Measurements from ENCODE around the gene PLSCR5.
A peak's percentile ranks its signal among the peaks of the same experiment; 100 is the strongest.

PLSCR5 gene

GRCh38 chr3:146581951-146582467, 23.1 kb downstream of the PLSCR5 start:
- no peak for DNase-seq

DNA sequence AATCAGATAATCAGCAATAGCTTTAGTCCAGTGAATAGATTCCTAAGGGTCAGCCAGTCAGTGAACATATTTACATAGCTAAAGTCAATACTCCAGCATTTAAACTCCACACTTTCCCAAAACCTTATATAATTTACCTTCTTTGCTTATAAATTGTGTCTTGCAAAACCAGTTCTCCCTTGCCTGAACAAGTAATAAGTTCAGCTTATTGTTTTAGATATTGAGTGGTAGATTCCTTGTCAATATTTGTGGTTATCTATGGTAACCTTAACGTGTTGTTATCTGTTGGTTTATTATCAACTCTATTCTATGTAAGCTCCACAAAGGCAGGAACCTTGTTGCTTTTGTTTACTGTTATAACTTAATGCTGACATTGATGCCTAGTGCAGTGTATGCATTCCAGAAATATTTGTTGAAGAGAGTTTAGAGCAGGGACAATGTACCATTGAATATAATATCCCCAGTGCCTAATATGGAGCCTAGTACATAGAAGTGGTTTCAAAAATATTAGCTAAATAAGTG, 24.0 kb downstream of the PLSCR5 start:
- no peak for DNase-seq

DNA sequence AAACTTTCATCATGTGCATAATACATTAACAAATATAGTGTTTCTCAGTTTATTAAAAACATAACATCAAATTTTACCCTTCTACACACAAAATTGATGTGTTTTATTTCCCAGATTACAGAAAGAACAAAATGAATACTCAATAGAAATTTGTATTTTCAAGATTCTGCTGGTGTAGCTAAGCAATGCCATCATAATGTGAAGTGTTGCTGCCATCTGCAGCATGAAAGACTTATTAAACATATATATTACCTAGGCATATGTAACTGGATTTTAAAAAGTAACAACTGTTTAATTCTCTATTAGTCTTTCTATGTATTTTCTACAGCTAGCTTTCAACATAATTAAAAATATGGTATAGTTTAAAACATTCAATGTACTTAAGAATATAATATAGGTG, 27.5 kb downstream of the PLSCR5 start:
- DNase-seq = peak; percentile 39

DNA sequence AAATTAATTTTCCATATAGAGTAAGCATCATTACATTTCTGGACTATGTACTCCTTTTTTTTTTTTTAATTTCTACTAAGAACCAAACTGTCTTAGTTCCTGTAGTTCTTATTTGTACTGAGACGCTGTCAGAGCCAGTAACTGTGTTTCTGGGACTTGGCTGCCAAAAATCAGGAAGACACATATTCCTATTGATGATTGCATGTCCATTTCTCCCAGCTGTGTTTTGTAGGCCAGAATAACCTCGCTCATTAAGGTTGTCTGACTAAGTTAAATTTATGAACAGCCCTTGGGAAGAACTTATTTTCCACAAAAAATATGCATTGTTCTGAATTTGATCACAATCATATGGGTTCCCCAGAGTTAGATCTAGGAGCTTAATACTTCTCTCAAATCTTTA, 29.5 kb downstream of the PLSCR5 start:
- DNase-seq = no peak

DNA sequence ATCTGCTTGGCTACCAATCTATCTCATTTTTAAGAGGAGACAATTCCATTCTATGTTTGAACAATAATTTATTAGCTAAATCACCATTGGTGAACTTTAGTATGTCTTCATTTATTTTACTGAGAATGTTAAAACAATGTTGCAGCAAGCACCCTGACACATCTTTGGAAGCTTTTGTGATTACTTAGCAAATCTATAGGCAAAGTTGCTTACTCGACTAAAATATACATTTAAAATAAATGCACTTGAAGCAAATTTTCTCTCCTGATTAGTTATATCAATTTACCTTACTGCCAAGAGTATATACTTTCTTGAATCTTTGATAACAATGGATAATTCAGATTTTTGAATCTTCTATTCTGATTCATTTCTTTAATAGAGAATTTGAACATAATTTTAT, 31.0 kb downstream of the PLSCR5 start:
- no peak for DNase-seq

DNA sequence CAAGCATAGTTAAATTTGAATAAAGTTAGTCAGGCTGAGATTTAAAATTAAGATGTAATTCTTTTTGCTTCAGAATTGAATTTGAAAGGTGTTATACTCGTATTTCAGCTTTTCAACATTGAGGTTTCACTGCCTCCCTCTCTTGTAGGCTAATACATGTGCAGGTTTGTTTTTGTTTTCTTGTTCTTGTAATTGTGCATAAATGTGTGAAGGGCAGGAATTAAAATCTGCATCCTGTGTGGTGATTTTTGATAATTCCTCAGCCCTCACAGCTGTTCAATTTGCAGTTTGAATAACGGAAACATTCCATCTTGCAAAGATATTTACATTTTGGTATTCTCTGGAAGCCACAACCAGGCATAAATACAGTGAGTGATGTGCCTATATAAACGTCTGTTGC, 35.8 kb downstream of the PLSCR5 start:
- no peak for DNase-seq

DNA sequence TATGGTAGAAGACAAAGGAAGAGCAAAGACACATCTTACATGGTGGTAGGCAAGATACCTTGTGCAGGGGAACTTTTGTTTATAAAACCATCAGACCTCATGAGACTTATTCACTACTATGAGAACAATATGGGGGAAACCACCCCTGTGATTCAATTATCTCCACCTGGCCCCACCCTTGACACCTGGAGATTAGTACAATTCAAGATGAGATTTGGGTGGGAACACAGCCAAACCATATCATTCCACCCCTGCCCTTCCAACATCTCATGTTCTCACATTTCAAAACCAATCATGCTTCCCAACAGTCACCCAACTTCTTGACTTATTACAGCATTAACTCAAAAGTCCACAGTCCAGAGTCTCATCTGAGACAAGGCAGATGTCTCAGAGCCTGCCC, 39.0 kb downstream of the PLSCR5 start:
- DNase-seq = no peak

GRCh38 chr3:146561879-146562278, 43.3 kb downstream of the PLSCR5 start:
- DNase-seq = no peak

GRCh38 chr3:146561463-146561862, 43.7 kb downstream of the PLSCR5 start:
- no peak for DNase-seq

- no peak for DNase-seq
Observed at GRCh38 chr3:146560678-146561077, 44.5 kb downstream of the PLSCR5 start.

DNA sequence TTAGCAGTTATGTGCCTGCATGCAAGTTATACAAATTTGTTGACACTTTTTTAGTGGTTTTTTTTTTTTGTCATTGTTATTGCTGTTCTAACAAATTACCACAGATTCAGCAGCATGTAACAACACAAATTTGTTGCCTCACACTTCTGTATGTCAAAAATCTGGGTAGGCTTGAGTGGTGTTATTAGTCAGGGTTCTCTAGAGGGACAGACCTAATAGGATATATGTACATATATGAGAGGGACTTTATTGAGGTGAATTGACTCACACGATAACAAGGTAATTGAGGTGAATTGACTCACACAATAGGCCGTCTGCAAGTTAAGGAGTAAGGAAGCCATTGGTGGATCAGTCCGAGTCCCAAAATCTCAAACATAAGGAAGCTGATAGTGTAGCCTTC, 45.8 kb downstream of the PLSCR5 start:
- no peak for DNase-seq

DNA sequence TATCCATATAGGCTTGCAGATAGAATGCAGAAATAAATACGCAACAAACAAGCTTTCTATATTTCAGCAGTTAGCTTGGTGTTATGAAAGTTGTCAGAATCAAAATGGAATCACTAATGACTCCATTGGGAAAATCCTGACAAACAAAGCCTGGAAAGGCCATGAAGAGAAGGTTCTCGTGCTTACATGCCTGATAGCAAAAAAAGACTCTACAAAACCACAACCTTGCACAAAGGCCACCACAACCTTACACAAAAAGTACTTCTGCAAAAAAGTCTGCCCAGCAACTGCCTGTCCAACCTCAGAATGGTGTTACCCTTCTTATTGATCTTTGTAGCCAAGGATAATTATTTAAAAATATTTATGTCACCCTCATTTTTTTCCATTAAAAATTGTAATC, 46.4 kb downstream of the PLSCR5 start:
- no peak for DNase-seq

GRCh38 chr3:146557745-146558144, 47.4 kb downstream of the PLSCR5 start:
- no peak for DNase-seq

DNA sequence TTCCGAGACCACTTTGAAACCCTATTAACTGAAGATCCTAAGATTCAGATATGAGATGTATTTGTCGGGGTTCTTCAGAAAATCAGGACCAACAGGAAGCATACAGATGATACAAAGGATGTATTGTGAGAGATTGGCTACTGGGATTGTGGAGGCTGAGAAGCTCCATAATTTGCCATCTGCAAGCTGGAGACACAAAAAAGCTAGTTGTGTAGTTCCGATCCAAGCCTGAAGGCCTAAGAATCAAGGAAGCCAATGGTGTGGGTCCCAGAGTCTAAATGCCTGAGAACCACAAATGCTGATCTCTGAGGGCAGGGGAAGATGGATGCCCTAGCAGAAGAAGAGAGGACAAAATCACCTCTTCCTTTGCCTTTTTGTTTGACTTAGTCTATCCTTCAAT, 49.8 kb downstream of the PLSCR5 start:
- no peak for DNase-seq

DNA sequence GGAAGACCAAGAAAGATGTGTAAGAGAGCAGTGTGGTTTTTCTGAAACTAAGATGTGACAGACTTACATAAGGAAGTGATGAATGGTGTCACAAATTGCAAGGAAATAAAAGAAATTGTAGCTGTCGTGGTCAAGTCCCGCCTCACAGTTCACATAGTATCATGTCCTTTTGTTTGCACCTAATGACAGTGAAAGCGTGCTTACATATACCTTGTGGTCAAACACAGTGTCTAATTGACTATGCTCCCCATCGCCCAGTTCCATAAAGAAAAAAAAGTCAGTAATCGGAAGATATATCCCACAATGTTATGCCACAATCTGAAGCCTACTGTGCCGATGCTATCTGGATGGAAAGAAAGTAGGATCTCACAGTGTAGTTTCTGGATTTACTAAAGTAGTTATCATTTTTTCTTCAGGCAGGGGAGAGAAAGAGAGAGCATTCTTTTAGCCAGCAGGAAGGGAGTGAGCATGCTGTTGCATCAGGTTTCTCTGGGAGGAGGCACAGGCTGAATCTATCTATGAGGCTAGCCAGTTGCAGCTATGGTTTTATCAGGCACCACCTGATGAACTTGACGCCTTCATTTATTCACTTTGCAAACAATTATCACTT, 50.9 kb downstream of the PLSCR5 start:
- DNase-seq = no peak

- DNase-seq = no peak
Observed at GRCh38 chr3:146550743-146551510, 54.2 kb downstream of the PLSCR5 start.

- no peak for DNase-seq
Observed at GRCh38 chr3:146550070-146550615, 55.0 kb downstream of the PLSCR5 start.

DNA sequence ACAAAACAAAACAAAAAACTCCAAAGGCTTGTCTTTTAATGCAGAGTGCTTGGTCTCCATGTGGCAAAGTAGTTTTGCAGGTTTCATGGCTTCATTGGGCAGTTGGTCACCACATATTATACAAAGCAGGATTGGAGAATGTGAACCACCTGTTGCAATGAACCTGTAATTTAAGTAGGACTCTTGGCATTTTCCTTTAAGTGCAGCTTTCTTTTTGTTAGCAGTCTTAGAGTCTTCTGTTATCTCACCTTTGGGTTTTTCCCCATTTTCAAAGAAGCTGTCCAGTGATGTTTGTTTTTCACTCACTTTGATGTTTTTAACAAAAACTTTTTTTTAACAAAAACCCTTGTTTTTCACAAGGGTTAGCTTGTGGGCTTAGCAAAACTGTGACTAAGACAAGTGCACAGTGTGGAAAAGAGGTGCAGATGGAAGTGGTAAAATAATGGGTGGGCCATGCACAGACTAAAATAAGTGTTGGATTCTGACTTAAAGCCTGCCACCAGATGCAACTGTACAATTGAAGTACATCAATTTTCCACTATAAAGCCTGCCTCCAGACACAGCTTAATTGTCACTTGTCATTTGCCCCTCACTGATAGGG, 57.8 kb downstream of the PLSCR5 start:
- no peak for DNase-seq

GRCh38 chr3:146546366-146546965, 58.7 kb downstream of the PLSCR5 start:
- no peak for DNase-seq

- no peak for DNase-seq
Observed at GRCh38 chr3:146544929-146545528, 60.1 kb downstream of the PLSCR5 start.

- peak; percentile 93 for DNase-seq
Observed at GRCh38 chr3:146544002-146544928, 60.9 kb downstream of the PLSCR5 start, which contains the start of gene PLSCR1. PLSCR1 (minus strand) TSS chr3:146544607; CDS start chr3:146536552, 8,055 bp downstream.

Measured in KG1 (cell line).